SK-N-SH treated with all-trans-retinoic acid at 6 μM for 48 hours (cell line): ENCODE results near the gene NTM.
"Not testable (repeated sequence)": the region's sequence is repeated elsewhere in the genome, so short reads cannot be mapped to it uniquely, and the experiment has no call there.

Experiments
- ATAC-seq: fragments of 200-7000 bp; cut with Tn5 transposase; 3 replicates; pipeline ENCODE4 v1.9.1; 2020; ENCODE audit warnings: mild to moderate bottlenecking, moderate library complexity
- ARNTL ChIP-seq: fragments of 450-650 bp; formaldehyde crosslinking; IDR thresholded peaks from 2 replicates; pipeline ENCODE4 v1.5.0; 2020; ENCODE audit warnings: low read depth, mild to moderate bottlenecking, moderate library complexity, borderline replicate concordance
- BACH2 ChIP-seq: fragments of 250-450 bp; sonication (Bioruptor Pico); IDR thresholded peaks from 2 replicates; pipeline ENCODE4 v1.9.0; 2021; ENCODE audit warnings: mild to moderate bottlenecking, borderline replicate concordance
- CSDC2 ChIP-seq: fragments of 250-450 bp; sonication (Bioruptor Pico); IDR thresholded peaks from 2 replicates; pipeline ENCODE4 v1.5.0; 2020; ENCODE audit warnings: mild to moderate bottlenecking, moderate library complexity
- ESRRG ChIP-seq: fragments of 250-450 bp; sonication (Bioruptor Pico); IDR thresholded peaks from 2 replicates; pipeline ENCODE4 v1.6.1; 2021; ENCODE audit warnings: mild to moderate bottlenecking
- GLIS3 ChIP-seq: fragments of 250-450 bp; sonication (Bioruptor Pico); IDR thresholded peaks from 2 replicates; pipeline ENCODE4 v1.5.0; 2020; ENCODE audit warnings: mild to moderate bottlenecking, moderate library complexity
- ISL1 ChIP-seq: fragments of 250-450 bp; sonication (Bioruptor Pico); IDR thresholded peaks from 2 replicates; pipeline ENCODE4 v2.1.2; 2022; ENCODE audit warnings: mild to moderate bottlenecking, moderate library complexity
- OSR1 ChIP-seq: fragments of 250-450 bp; sonication (Bioruptor Pico); IDR thresholded peaks from 2 replicates; pipeline ENCODE4 v1.8.0; 2022; ENCODE audit warnings: moderate library complexity, mild to moderate bottlenecking, inconsistent platforms
- PPARA ChIP-seq: fragments of 250-450 bp; sonication (Bioruptor Pico); IDR thresholded peaks from 2 replicates; pipeline ENCODE4 v1.5.0; 2020; ENCODE audit warnings: mild to moderate bottlenecking, borderline replicate concordance
- RARB ChIP-seq: fragments of 250-450 bp; sonication (Bioruptor Pico); IDR thresholded peaks from 2 replicates; pipeline ENCODE4 v1.8.0; 2021; ENCODE audit warnings: mild to moderate bottlenecking, moderate library complexity
- TOX ChIP-seq: fragments of 250-450 bp; sonication (Bioruptor Pico); IDR thresholded peaks from 2 replicates; pipeline ENCODE4 v1.8.0; 2021; ENCODE audit warnings: mild to moderate bottlenecking, moderate library complexity, borderline replicate concordance
- ZC3H10 ChIP-seq: fragments of 250-450 bp; sonication (Bioruptor Pico); IDR thresholded peaks from 2 replicates; pipeline ENCODE4 v1.5.1; 2021; ENCODE audit warnings: mild to moderate bottlenecking, moderate library complexity
- ZFP3 ChIP-seq: fragments of 250-450 bp; sonication (Bioruptor Pico); IDR thresholded peaks from 2 replicates; pipeline ENCODE4 v1.5.0; 2020; ENCODE audit warnings: mild to moderate bottlenecking, moderate library complexity
- ZFP30 ChIP-seq: fragments of 450-650 bp; formaldehyde crosslinking; IDR thresholded peaks from 2 replicates; pipeline ENCODE4 v1.5.0; 2022; ENCODE audit warnings: mild to moderate bottlenecking, moderate library complexity
- ZNF565 ChIP-seq: fragments of 450-650 bp; formaldehyde crosslinking; conservative IDR thresholded peaks from 2 replicates; pipeline ENCODE4 v1.5.0; 2020; ENCODE audit warnings: low read depth, mild to moderate bottlenecking, moderate library complexity
- ZNF8 ChIP-seq: fragments of 450-650 bp; formaldehyde crosslinking; IDR thresholded peaks from 2 replicates; pipeline ENCODE4 v1.5.0; 2020; ENCODE audit warnings: mild to moderate bottlenecking, moderate library complexity
- TF ChIP-seq, protein P1 (sequence below): fragments of 250-450 bp; sonication (Bioruptor Pico); IDR thresholded peaks from 2 replicates; pipeline ENCODE4 v1.8.0; 2020; ENCODE audit warnings: mild to moderate bottlenecking, moderate library complexity, borderline replicate concordance
- TF ChIP-seq, protein P2 (sequence below): fragments of 250-450 bp; sonication (Bioruptor Pico); IDR thresholded peaks from 2 replicates; pipeline ENCODE4 v1.8.0; 2021; ENCODE audit warnings: low read depth, mild to moderate bottlenecking, moderate library complexity, borderline replicate concordance
- TF ChIP-seq, protein P3 (sequence below): fragments of 250-450 bp; sonication (Bioruptor Pico); IDR thresholded peaks from 2 replicates; pipeline ENCODE4 v1.5.1; 2020; ENCODE audit warnings: low read depth, mild to moderate bottlenecking, moderate library complexity

Gene NTM

DNA sequence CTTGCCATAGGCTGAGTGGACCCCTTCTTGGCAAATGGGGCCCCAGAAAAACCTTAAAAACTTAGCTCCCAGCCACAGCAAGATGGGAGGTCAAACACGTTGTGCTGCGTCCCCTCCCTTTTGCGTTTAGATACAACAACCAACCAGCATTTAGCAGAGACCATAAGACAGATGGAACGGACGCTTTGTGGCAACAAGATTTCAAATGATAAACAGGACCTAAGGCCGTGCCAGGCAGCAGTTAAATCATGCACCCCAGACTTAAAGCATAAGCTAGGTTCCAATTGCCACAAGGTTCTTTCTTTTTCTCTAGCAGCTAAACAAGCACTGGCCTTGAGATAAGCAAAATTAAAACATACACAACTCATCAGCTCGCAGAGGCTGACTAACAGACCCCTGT lies 39.4 kb upstream of the NTM start:
- no peak for ATAC-seq
- TF ChIP-seq ESRRG (CRISPR knock-in tag) (no peak), BACH2 (no peak), ISL1 (no peak), ZFP3 (CRISPR knock-in tag) (no peak), ZNF8 (CRISPR knock-in tag) (no peak), ZC3H10 (CRISPR knock-in tag) (no peak), ZFP30 (no peak)
- TF ChIP-seq, protein P1, sequence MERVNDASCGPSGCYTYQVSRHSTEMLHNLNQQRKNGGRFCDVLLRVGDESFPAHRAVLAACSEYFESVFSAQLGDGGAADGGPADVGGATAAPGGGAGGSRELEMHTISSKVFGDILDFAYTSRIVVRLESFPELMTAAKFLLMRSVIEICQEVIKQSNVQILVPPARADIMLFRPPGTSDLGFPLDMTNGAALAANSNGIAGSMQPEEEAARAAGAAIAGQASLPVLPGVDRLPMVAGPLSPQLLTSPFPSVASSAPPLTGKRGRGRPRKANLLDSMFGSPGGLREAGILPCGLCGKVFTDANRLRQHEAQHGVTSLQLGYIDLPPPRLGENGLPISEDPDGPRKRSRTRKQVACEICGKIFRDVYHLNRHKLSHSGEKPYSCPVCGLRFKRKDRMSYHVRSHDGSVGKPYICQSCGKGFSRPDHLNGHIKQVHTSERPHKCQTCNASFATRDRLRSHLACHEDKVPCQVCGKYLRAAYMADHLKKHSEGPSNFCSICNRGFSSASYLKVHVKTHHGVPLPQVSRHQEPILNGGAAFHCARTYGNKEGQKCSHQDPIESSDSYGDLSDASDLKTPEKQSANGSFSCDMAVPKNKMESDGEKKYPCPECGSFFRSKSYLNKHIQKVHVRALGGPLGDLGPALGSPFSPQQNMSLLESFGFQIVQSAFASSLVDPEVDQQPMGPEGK (CRISPR knock-in tag), result no peak

DNA sequence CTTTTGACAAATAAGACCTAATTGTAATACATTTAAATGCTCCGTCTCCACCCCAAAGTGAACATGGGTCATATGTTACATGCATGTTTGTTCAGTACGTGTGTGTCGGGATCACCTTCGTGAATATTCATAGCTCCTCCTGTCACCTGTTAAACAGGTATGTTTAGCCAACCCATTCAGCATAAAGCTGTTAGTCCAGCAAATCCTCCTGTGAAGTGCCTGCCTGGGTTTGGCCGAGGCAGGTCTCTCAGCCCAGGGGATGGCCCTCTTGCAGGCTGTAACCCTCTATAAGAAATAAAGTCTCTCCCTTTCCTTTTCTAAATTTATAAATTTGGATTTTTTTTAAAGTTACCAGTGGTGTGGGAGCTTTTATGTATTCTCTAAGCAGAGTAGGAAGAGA lies 38.9 kb upstream of the NTM start:
- ATAC-seq, result no peak
- no peak for TF ChIP-seq ISL1
- no peak for TF ChIP-seq CSDC2 (CRISPR knock-in tag)
- TF ChIP-seq ZNF8 (CRISPR knock-in tag), result no peak
- no peak for TF ChIP-seq ZNF565 (CRISPR knock-in tag)
- no peak for TF ChIP-seq RARB
- TF ChIP-seq PPARA, result no peak
- TF ChIP-seq, protein P2, sequence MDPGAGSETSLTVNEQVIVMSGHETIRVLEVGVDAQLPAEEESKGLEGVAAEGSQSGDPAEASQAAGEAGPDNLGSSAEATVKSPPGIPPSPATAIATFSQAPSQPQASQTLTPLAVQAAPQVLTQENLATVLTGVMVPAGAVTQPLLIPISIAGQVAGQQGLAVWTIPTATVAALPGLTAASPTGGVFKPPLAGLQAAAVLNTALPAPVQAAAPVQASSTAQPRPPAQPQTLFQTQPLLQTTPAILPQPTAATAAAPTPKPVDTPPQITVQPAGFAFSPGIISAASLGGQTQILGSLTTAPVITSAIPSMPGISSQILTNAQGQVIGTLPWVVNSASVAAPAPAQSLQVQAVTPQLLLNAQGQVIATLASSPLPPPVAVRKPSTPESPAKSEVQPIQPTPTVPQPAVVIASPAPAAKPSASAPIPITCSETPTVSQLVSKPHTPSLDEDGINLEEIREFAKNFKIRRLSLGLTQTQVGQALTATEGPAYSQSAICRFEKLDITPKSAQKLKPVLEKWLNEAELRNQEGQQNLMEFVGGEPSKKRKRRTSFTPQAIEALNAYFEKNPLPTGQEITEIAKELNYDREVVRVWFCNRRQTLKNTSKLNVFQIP (CRISPR knock-in tag), result no peak
- TF ChIP-seq, protein P1 (CRISPR knock-in tag), result no peak
- TF ChIP-seq BACH2, result no peak

DNA sequence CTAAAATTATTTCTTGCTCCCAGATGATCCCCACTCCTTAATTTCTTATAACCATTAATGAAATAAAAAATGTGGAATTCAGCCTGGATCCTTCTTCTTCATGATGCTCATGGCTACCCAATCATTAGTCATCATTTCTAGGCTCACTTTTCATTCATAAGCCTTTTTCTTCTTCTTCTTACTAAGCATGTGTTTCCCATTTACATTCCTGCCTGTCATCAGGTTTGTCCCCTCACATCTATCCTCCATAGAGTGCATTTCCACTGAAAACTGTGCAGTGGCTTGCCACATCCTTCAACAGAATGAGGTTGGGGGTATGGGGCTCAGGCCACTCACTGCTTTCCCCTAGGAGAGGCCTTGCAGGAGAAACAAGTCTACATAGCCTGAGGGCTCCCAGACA lies 35.8 kb upstream of the NTM start:
- TF ChIP-seq, protein P2 (CRISPR knock-in tag), result no peak
- TF ChIP-seq ZNF8 (CRISPR knock-in tag) (no peak), OSR1 (CRISPR knock-in tag) (no peak), TOX (CRISPR knock-in tag) (no peak), PPARA (no peak), ZC3H10 (CRISPR knock-in tag) (no peak), ARNTL (CRISPR knock-in tag) (no peak), BACH2 (no peak)
- TF ChIP-seq, protein P3, sequence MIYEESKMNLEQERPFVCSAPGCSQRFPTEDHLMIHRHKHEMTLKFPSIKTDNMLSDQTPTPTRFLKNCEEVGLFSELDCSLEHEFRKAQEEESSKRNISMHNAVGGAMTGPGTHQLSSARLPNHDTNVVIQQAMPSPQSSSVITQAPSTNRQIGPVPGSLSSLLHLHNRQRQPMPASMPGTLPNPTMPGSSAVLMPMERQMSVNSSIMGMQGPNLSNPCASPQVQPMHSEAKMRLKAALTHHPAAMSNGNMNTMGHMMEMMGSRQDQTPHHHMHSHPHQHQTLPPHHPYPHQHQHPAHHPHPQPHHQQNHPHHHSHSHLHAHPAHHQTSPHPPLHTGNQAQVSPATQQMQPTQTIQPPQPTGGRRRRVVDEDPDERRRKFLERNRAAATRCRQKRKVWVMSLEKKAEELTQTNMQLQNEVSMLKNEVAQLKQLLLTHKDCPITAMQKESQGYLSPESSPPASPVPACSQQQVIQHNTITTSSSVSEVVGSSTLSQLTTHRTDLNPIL (CRISPR knock-in tag), result no peak

DNA sequence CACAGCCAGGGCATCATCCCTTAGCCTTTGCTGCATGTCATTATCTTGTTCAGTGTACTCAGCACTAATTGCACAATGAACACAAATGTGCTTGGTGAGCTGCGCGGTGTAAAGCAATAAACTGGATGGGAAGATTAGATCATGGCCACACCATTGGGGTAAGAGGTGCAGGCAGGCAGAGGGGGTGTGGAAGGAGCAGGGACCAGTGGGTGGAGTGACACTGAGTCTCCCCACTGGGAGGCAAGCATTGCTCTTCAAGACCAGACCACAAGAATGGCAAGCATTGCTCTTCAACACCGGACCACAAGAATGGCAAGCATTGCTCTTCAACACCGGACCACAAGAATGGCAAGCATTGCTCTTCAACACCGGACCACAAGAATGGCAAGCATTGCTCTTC lies 28.5 kb upstream of the NTM start:
- ATAC-seq, result not testable (repeated sequence)

More for the DNA sequence above, 35.8 kb upstream of the NTM start:
- no peak for ATAC-seq

DNA sequence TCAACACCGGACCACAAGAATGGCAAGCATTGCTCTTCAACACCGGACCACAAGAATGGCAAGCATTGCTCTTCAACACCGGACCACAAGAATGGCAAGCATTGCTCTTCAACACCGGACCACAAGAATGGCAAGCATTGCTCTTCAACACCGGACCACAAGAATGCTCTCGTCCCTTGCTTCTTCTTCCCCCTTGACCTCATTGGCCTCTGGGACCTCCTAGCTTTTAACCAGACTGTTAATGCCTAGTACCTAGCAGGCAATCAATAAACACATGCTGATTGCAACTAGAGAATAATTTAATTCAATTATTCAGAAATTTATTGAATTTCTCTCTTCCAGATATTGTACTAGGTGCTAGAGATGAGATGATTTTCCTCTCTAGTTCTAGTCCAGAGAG lies 28.0 kb upstream of the NTM start:
- not testable (repeated sequence) for ATAC-seq

DNA sequence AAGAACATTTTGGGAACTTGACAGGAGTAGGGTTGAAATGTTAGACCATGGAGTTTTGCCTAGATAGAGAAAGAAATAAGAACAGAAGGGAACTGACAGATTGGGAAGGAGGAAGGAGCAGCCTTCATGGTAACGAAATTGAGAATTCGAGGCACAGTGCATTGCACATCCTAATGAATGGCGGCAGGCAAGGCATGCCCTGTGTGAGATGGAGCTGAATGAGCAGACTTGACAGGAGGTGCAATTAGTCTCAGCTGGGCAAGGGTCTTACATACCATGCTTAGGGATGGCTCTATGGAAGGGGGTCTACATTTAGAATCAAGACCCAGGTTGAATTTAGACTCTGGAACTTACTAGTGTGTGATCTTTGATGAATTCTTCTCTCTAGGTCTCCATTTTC lies 25.0 kb upstream of the NTM start:
- no peak for ATAC-seq
- TF ChIP-seq BACH2 (no peak), CSDC2 (CRISPR knock-in tag) (no peak), GLIS3 (CRISPR knock-in tag) (no peak), ZC3H10 (CRISPR knock-in tag) (no peak), ARNTL (CRISPR knock-in tag) (no peak), OSR1 (CRISPR knock-in tag) (no peak), RARB (no peak), ESRRG (CRISPR knock-in tag) (no peak)
- TF ChIP-seq, protein P1 (CRISPR knock-in tag), result no peak
- TF ChIP-seq, protein P2 (CRISPR knock-in tag), result no peak
